ENCODE data around the gene PTPRD.
A peak's percentile ranks its signal among the peaks of the same experiment; 100 is the strongest.
"Not testable (repeated sequence)": the region's sequence is repeated elsewhere in the genome, so short reads cannot be mapped to it uniquely, and the experiment has no call there.

PTPRD gene

GRCh38 chr9:9426454-9426853 lies 1186.3 kb downstream of the PTPRD start:
- not testable (repeated sequence) for DNase-seq

- DNase-seq = peak; percentile 60
Measured at GRCh38 chr9:9412241-9412640, 1200.6 kb downstream of the PTPRD start.

- no peak for DNase-seq
Measured at GRCh38 chr9:9410736-9411135, 1202.1 kb downstream of the PTPRD start.

- no peak for DNase-seq
Measured at GRCh38 chr9:9399982-9400381, 1212.8 kb downstream of the PTPRD start.

GRCh38 chr9:9396518-9396917 lies 1216.3 kb downstream of the PTPRD start:
- no peak for DNase-seq

GRCh38 chr9:9395539-9395938 lies 1217.3 kb downstream of the PTPRD start:
- DNase-seq = no peak

- no peak for DNase-seq
Measured at GRCh38 chr9:9392755-9393154, 1220.0 kb downstream of the PTPRD start.

- no peak for DNase-seq
Measured at GRCh38 chr9:9389904-9390303, 1222.9 kb downstream of the PTPRD start.

- no peak for DNase-seq
Measured at GRCh38 chr9:9387511-9388115, 1225.2 kb downstream of the PTPRD start.

- no peak for DNase-seq
Measured at GRCh38 chr9:9362332-9362731, 1250.5 kb downstream of the PTPRD start.

- DNase-seq = no peak
Measured at GRCh38 chr9:9352877-9353481, 1259.8 kb downstream of the PTPRD start.

GRCh38 chr9:9341203-9341602 lies 1271.6 kb downstream of the PTPRD start:
- DNase-seq = no peak

GRCh38 chr9:9337129-9337528 lies 1275.7 kb downstream of the PTPRD start:
- DNase-seq = no peak

GRCh38 chr9:9326749-9327148 lies 1286.1 kb downstream of the PTPRD start:
- DNase-seq = no peak

GRCh38 chr9:9319007-9319406 lies 1293.8 kb downstream of the PTPRD start:
- no peak for DNase-seq

GRCh38 chr9:9310743-9311142 lies 1302.1 kb downstream of the PTPRD start:
- DNase-seq = not testable (repeated sequence)

GRCh38 chr9:9305600-9305999 lies 1307.2 kb downstream of the PTPRD start:
- no peak for DNase-seq

- no peak for DNase-seq
Measured at GRCh38 chr9:9299134-9299533, 1313.7 kb downstream of the PTPRD start.

GRCh38 chr9:9286001-9286400 lies 1326.8 kb downstream of the PTPRD start:
- DNase-seq = no peak

GRCh38 chr9:9284201-9284600 lies 1328.6 kb downstream of the PTPRD start:
- no peak for DNase-seq

- DNase-seq = peak; percentile 36
Measured at GRCh38 chr9:9283159-9283986, 1329.4 kb downstream of the PTPRD start.

- no peak for DNase-seq
Measured at GRCh38 chr9:9275601-9276000, 1337.2 kb downstream of the PTPRD start.

GRCh38 chr9:9257999-9258498 lies 1354.8 kb downstream of the PTPRD start:
- DNase-seq = peak; percentile 96

GRCh38 chr9:9246726-9247125 lies 1366.1 kb downstream of the PTPRD start:
- DNase-seq = no peak
